ENCODE results near the gene CCDC50.

CCDC50 gene

DNA sequence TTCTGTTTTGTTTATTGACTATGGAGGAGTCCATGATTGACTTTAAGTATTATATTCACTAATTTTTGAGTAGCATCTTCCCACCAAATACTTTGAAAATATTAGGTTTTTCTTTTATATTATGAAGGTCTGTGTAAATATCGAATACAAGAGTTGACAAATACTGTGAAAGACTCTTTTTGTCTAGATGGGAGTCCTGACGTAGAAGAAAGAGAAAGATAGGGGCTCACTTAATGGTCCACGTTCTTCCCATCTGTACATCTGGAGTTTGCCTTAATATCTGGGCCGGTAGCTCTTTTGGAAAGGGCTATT, 8.9 kb downstream of the CCDC50 start:
- Histone ChIP-seq H3K36me3 (ENCODE audit: insufficient read depth, low read length) (no peaks in the 10 kb centered on the region), H3K27ac (ENCODE audit: low read depth, low read length) (no peak overlapping the region), H3K27me3 (ENCODE audit: insufficient read depth, low read length) (no peaks in the 10 kb centered on the region), H3K4me3 (ENCODE audit: low read length) (no peak overlapping the region), H3K9ac (ENCODE audit: low read depth, low read length) (no peak overlapping the region), H3K9me3 (ENCODE audit: insufficient read depth, low read depth, low read length) (no peaks in the 10 kb centered on the region), H3K4me1 (ENCODE audit: insufficient read depth, low read length) (peaks cover 28% of the 10 kb centered on the region)
- WGBS, result 93% methylated on average over 4 of the region's 4 CpGs

- no peak overlapping the region for H3K9ac ChIP-seq (ENCODE audit: low read depth, low read length)
- WGBS, result 93% methylated on average over 2 of the region's 3 CpGs
- H3K4me1 ChIP-seq (ENCODE audit: insufficient read depth, low read length), result peaks cover 22% of the 10 kb centered on the region
- no peaks in the 10 kb centered on the region for H3K27me3 ChIP-seq (ENCODE audit: insufficient read depth, low read length)
- no peaks in the 10 kb centered on the region for H3K9me3 ChIP-seq (ENCODE audit: insufficient read depth, low read depth, low read length)
- H3K27ac ChIP-seq (ENCODE audit: low read depth, low read length), result no peak overlapping the region
- H3K36me3 ChIP-seq (ENCODE audit: insufficient read depth, low read length), result no peaks in the 10 kb centered on the region
- H3K4me3 ChIP-seq (ENCODE audit: low read length), result no peak overlapping the region
Measured at GRCh38 chr3:191339316-191339917, 10.2 kb downstream of the CCDC50 start.

DNA sequence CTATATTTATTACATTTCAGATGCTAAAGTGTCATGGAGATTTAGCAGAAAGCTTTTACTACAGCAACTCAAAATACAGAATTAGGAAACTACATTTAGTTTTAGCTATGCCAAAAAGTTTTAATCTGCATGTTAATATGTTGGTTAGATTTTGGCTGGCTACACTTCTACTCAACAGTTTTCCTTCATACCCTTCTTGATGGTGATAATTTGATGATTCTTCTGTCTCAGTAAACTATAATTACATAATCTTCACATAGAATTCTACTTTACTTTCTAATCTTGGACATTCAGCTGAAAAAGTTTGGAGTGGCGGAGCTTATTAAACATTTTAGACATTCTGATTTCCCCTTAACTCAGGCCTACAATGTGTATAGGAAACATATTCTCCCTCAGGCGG, 11.2 kb downstream of the CCDC50 start:
- Histone ChIP-seq H3K4me1 (ENCODE audit: insufficient read depth, low read length) (peaks cover 13% of the 10 kb centered on the region), H3K9ac (ENCODE audit: low read depth, low read length) (no peak overlapping the region), H3K4me3 (ENCODE audit: low read length) (no peak overlapping the region), H3K36me3 (ENCODE audit: insufficient read depth, low read length) (no peaks in the 10 kb centered on the region), H3K27ac (ENCODE audit: low read depth, low read length) (no peak overlapping the region), H3K27me3 (ENCODE audit: insufficient read depth, low read length) (no peaks in the 10 kb centered on the region), H3K9me3 (ENCODE audit: insufficient read depth, low read depth, low read length) (no peaks in the 10 kb centered on the region)
- WGBS, result no CpG with 5 or more reads among the region's 2 CpGs

- WGBS, result 82% methylated on average over 1 of the region's 1 CpG
- H3K27me3 ChIP-seq (ENCODE audit: insufficient read depth, low read length), result no peaks in the 10 kb centered on the region
- H3K36me3 ChIP-seq (ENCODE audit: insufficient read depth, low read length), result no peaks in the 10 kb centered on the region
Measured at GRCh38 chr3:191340966-191341365, 11.8 kb downstream of the CCDC50 start.

GRCh38 chr3:191342006-191342405, 12.8 kb downstream of the CCDC50 start:
- H3K9ac ChIP-seq (ENCODE audit: low read depth, low read length), result no peak overlapping the region

More at GRCh38 chr3:191340966-191341365, 11.8 kb downstream of the CCDC50 start:
- no peak overlapping the region for H3K27ac ChIP-seq (ENCODE audit: low read depth, low read length)
- no peak overlapping the region for H3K4me3 ChIP-seq (ENCODE audit: low read length)
- no peaks in the 10 kb centered on the region for H3K9me3 ChIP-seq (ENCODE audit: insufficient read depth, low read depth, low read length)
- peaks cover 11% of the 10 kb centered on the region; the same call in 1 of the 2 replicates for H3K4me1 ChIP-seq (ENCODE audit: insufficient read depth, low read length)
- no peak overlapping the region for H3K9ac ChIP-seq (ENCODE audit: low read depth, low read length)

GRCh38 chr3:191342411-191342810, 13.2 kb downstream of the CCDC50 start:
- Histone ChIP-seq H3K4me3 (ENCODE audit: low read length) (no peak overlapping the region), H3K36me3 (ENCODE audit: insufficient read depth, low read length) (no peaks in the 10 kb centered on the region), H3K27me3 (ENCODE audit: insufficient read depth, low read length) (no peaks in the 10 kb centered on the region), H3K27ac (ENCODE audit: low read depth, low read length) (no peak overlapping the region), H3K9ac (ENCODE audit: low read depth, low read length) (no peak overlapping the region), H3K4me1 (ENCODE audit: insufficient read depth, low read length) (peaks cover 4% of the 10 kb centered on the region; the same call in 1 of the 2 replicates), H3K9me3 (ENCODE audit: insufficient read depth, low read depth, low read length) (no peaks in the 10 kb centered on the region)

More at GRCh38 chr3:191342006-191342405, 12.8 kb downstream of the CCDC50 start:
- H3K27me3 ChIP-seq (ENCODE audit: insufficient read depth, low read length), result no peaks in the 10 kb centered on the region
- no peaks in the 10 kb centered on the region for H3K36me3 ChIP-seq (ENCODE audit: insufficient read depth, low read length)
- 95% methylated on average over 1 of the region's 2 CpGs for WGBS
- H3K27ac ChIP-seq (ENCODE audit: low read depth, low read length), result no peak overlapping the region
- H3K4me1 ChIP-seq (ENCODE audit: insufficient read depth, low read length), result peaks cover 5% of the 10 kb centered on the region; the same call in 1 of the 2 replicates
- H3K9me3 ChIP-seq (ENCODE audit: insufficient read depth, low read depth, low read length), result no peaks in the 10 kb centered on the region
- H3K4me3 ChIP-seq (ENCODE audit: low read length), result no peak overlapping the region

DNA sequence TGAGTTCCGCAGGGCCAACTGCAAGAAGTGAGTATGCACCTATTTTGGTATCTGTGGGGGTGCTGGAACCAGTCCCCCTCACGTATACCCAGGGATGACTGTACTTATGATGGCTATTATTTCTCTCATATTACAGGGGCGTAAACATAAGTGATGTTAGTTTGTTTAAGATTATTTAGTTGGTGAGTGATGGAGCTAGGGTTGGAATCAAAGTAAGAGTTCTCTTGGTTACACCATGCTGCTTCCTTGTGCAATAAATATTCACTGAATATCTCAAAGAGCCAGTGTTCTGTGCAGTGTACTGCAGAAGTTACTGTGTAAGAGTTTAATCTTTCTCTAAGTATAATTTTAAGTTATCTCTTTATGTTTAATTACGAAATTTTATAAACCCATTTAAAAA, 13.9 kb downstream of the CCDC50 start:
- H3K4me3 ChIP-seq (ENCODE audit: low read length), result no peak overlapping the region
- peaks cover 8% of the 10 kb centered on the region for H3K4me1 ChIP-seq (ENCODE audit: insufficient read depth, low read length)
- 93% methylated on average over 2 of the region's 4 CpGs for WGBS
- H3K27me3 ChIP-seq (ENCODE audit: insufficient read depth, low read length), result no peaks in the 10 kb centered on the region
- H3K36me3 ChIP-seq (ENCODE audit: insufficient read depth, low read length), result no peaks in the 10 kb centered on the region
- no peaks in the 10 kb centered on the region for H3K9me3 ChIP-seq (ENCODE audit: insufficient read depth, low read depth, low read length)
- no peak overlapping the region for H3K9ac ChIP-seq (ENCODE audit: low read depth, low read length)
- H3K27ac ChIP-seq (ENCODE audit: low read depth, low read length), result no peak overlapping the region

GRCh38 chr3:191343913-191344312, 14.7 kb downstream of the CCDC50 start:
- no peak overlapping the region for H3K9ac ChIP-seq (ENCODE audit: low read depth, low read length)
- H3K27ac ChIP-seq (ENCODE audit: low read depth, low read length), result no peak overlapping the region
- H3K9me3 ChIP-seq (ENCODE audit: insufficient read depth, low read depth, low read length), result no peaks in the 10 kb centered on the region
- WGBS, result 96% methylated on average over 5 of the region's 5 CpGs
- peaks cover 16% of the 10 kb centered on the region for H3K4me1 ChIP-seq (ENCODE audit: insufficient read depth, low read length)
- H3K4me3 ChIP-seq (ENCODE audit: low read length), result no peak overlapping the region
- H3K27me3 ChIP-seq (ENCODE audit: insufficient read depth, low read length), result no peaks in the 10 kb centered on the region
- H3K36me3 ChIP-seq (ENCODE audit: insufficient read depth, low read length), result no peaks in the 10 kb centered on the region

DNA sequence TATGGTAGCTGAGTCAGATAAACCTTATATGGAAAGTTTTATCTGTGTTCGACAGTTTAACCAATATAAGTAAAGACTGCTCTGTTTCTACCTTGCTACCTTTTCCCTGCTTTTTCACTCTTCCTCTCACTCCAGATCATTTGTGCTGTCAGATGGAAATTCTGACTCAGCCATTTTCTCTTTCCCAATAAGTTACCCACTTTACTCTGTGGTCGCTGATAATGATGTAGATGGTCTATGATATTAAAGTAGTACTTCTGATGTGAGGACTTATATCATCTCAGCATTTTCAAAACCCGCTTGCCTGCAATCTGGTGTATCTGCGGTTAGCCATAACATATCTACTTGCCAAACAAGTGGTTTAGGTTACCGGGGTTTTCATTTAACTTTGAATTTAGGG, 16.1 kb downstream of the CCDC50 start:
- Histone ChIP-seq H3K27me3 (ENCODE audit: insufficient read depth, low read length) (no peaks in the 10 kb centered on the region), H3K4me1 (ENCODE audit: insufficient read depth, low read length) (peaks cover 31% of the 10 kb centered on the region), H3K9me3 (ENCODE audit: insufficient read depth, low read depth, low read length) (no peaks in the 10 kb centered on the region), H3K9ac (ENCODE audit: low read depth, low read length) (no peak overlapping the region), H3K4me3 (ENCODE audit: low read length) (no peak overlapping the region), H3K27ac (ENCODE audit: low read depth, low read length) (no peak overlapping the region), H3K36me3 (ENCODE audit: insufficient read depth, low read length) (no peaks in the 10 kb centered on the region)
- 98% methylated on average over 4 of the region's 5 CpGs for WGBS

DNA sequence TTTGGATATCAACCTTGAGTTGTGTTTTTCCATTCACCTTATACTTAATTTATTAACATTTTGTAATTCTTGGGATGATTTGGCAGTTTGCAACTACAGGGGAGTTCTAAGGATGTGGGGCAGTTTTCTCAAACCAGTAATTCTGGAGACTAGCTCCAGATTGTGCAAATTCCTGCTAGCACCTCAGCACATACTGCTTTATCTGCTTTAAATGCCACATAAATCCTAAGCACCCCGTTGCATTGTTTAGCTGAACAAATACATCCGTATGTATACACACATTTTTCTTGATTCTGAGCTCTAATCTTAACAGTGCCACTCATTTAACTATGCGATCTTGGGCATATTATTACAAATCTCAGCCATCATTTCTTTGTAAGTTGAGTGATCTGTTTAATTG, 18.0 kb downstream of the CCDC50 start:
- WGBS, result 75% methylated on average over 3 of the region's 3 CpGs

DNA sequence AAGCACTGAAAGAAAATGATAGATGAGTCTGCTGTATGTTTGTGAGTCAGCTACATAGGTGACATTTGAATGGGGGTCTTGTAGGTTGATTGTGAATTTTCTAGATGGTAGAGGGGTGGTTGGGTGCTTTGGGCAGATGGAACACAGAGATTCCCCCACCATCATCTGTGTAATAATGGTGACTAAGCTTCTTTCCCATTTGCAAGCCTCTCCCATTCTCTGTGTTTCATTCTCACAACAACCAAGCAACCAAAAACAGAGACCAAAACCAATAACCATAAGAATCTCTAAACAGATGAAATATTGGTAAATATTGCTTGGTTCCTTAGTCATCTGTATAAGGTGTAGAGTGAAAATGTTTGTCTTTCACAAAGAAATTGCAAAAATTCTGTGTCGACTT, 18.9 kb downstream of the CCDC50 start:
- no peaks in the 10 kb centered on the region for H3K27me3 ChIP-seq (ENCODE audit: insufficient read depth, low read length)
- H3K27ac ChIP-seq (ENCODE audit: low read depth, low read length), result no peak overlapping the region
- peaks cover 54% of the 10 kb centered on the region for H3K4me1 ChIP-seq (ENCODE audit: insufficient read depth, low read length)
- no peaks in the 10 kb centered on the region for H3K36me3 ChIP-seq (ENCODE audit: insufficient read depth, low read length)
- WGBS, result 77% methylated on average over 1 of the region's 1 CpG
- H3K9me3 ChIP-seq (ENCODE audit: insufficient read depth, low read depth, low read length), result no peaks in the 10 kb centered on the region
- H3K4me3 ChIP-seq (ENCODE audit: low read length), result no peak overlapping the region
- no peak overlapping the region for H3K9ac ChIP-seq (ENCODE audit: low read depth, low read length)

More for the DNA sequence above, 18.0 kb downstream of the CCDC50 start:
- Histone ChIP-seq H3K9ac (ENCODE audit: low read depth, low read length) (no peak overlapping the region), H3K9me3 (ENCODE audit: insufficient read depth, low read depth, low read length) (no peaks in the 10 kb centered on the region), H3K27ac (ENCODE audit: low read depth, low read length) (no peak overlapping the region), H3K4me3 (ENCODE audit: low read length) (no peak overlapping the region), H3K27me3 (ENCODE audit: insufficient read depth, low read length) (no peaks in the 10 kb centered on the region), H3K4me1 (ENCODE audit: insufficient read depth, low read length) (peaks cover 46% of the 10 kb centered on the region), H3K36me3 (ENCODE audit: insufficient read depth, low read length) (no peaks in the 10 kb centered on the region)
